Liver (tissue), 9 donors: Measurements from ENCODE around the gene SH2D3A. TPM values are rescaled to one million over a fixed set of nuclear protein-coding genes. Genes with fewer than 3 reads are reported as not detected.

ENCODE experiments used
- DNase-seq: peaks from one replicate; pipeline ENCODE4 v3.0.0-alpha.2; 2017; ENCODE audit warnings: low spot score
- H3K27ac ChIP-seq, 2 donors: one replicate each; pipeline ENCODE4 v1.7.0; 2013; ENCODE audit warnings: inconsistent platforms in 2 of 2, low read length in 2 of 2, control low read depth in 1 of 2, low read depth in 1 of 2, mild to moderate bottlenecking in 1 of 2
- H3K27me3 ChIP-seq, 4 donors: one replicate each; pipeline versions ENCODE4 v1.6.1 to v1.7.0; 2013; ENCODE audit warnings: low read length in 3 of 4, inconsistent platforms in 1 of 4, mild to moderate bottlenecking in 1 of 4, moderate library complexity in 1 of 4; ENCODE audit not compliant: control insufficient read depth in 4 of 4, insufficient read depth in 4 of 4
- H3K36me3 ChIP-seq, 4 donors: one replicate each; pipeline versions ENCODE4 v1.6.1 to v1.7.0; 2013; ENCODE audit warnings: low read length in 3 of 4, mild to moderate bottlenecking in 3 of 4, low read depth in 1 of 4, moderate library complexity in 1 of 4; ENCODE audit not compliant: control insufficient read depth in 4 of 4, insufficient read depth in 3 of 4
- H3K4me1 ChIP-seq, 4 donors: one replicate each; pipeline versions ENCODE4 v1.6.1 to v1.7.0; 2013; ENCODE audit warnings: low read length in 3 of 4, mild to moderate bottlenecking in 3 of 4, moderate library complexity in 1 of 4; ENCODE audit not compliant: control insufficient read depth in 4 of 4, insufficient read depth in 4 of 4
- H3K4me3 ChIP-seq, 3 donors: one replicate each; pipeline versions ENCODE4 v1.6.1 to v1.7.0; 2013; ENCODE audit warnings: low read length in 3 of 3, control low read depth in 1 of 3, low read depth in 1 of 3, mild to moderate bottlenecking in 1 of 3
- H3K9ac ChIP-seq, 2 donors: one replicate each; pipeline ENCODE4 v1.7.0; 2013; ENCODE audit warnings: low read length in 2 of 2, mild to moderate bottlenecking in 2 of 2, moderate library complexity in 2 of 2, control low read depth in 1 of 2, low read depth in 1 of 2
- H3K9me3 ChIP-seq, 4 donors: one replicate each; pipeline versions ENCODE4 v1.6.1 to v1.7.0; 2013; ENCODE audit warnings: low read length in 3 of 4; ENCODE audit not compliant: control insufficient read depth in 4 of 4
- EGR1 ChIP-seq, 2 donors: IDR thresholded peaks; 2 replicates each; pipeline ENCODE4 v1.6.1; 2016 to 2018; ENCODE audit warnings: antibody characterized with exemption in 2 of 2, low read depth in 2 of 2
- FOXA1 ChIP-seq: IDR thresholded peaks from 2 replicates; pipeline ENCODE4 v1.6.1; 2016; ENCODE audit warnings: antibody characterized with exemption
- FOXA2 ChIP-seq: IDR thresholded peaks from 2 replicates; pipeline ENCODE4 v1.6.1; 2016; ENCODE audit warnings: antibody characterized with exemption
- GABPA ChIP-seq, 2 donors: IDR thresholded peaks in 1 of 2; conservative IDR thresholded peaks in 1 of 2; 2 replicates each; pipeline ENCODE4 v1.6.1; 2016; ENCODE audit warnings: antibody characterized with exemption in 2 of 2, mild to moderate bottlenecking in 1 of 2, moderate library complexity in 1 of 2
- HNF4A ChIP-seq, 2 donors: conservative IDR thresholded peaks; 2 replicates each; pipeline ENCODE4 v1.6.1; 2016; ENCODE audit warnings: antibody characterized with exemption in 2 of 2, mild to moderate bottlenecking in 2 of 2
- HNF4G ChIP-seq: IDR thresholded peaks from 2 replicates; pipeline ENCODE4 v1.6.1; 2016; ENCODE audit warnings: antibody characterized with exemption
- JUND ChIP-seq, 2 donors: IDR thresholded peaks; 2 replicates each; pipeline ENCODE4 v1.6.1; 2016; ENCODE audit warnings: antibody characterized with exemption in 2 of 2
- NR2F2 ChIP-seq: IDR thresholded peaks from 2 replicates; pipeline ENCODE4 v1.6.1; 2016; ENCODE audit warnings: antibody characterized with exemption
- RAD21 ChIP-seq, 2 donors: IDR thresholded peaks; 2 replicates each; pipeline ENCODE4 v1.6.1; 2016; ENCODE audit warnings: antibody characterized with exemption in 2 of 2, mild to moderate bottlenecking in 2 of 2
- RXRA ChIP-seq, 2 donors: IDR thresholded peaks; 2 replicates each; pipeline ENCODE4 v1.6.1; 2017 to 2018; ENCODE audit warnings: antibody characterized with exemption in 2 of 2, mild to moderate bottlenecking in 1 of 2
- SP1 ChIP-seq: IDR thresholded peaks from 2 replicates; pipeline ENCODE4 v1.6.1; 2018; ENCODE audit warnings: antibody characterized with exemption, mild to moderate bottlenecking
- TAF1 ChIP-seq: conservative IDR thresholded peaks from 2 replicates; pipeline ENCODE4 v1.6.1; 2016; ENCODE audit warnings: antibody characterized with exemption, mild to moderate bottlenecking
- YY1 ChIP-seq: IDR thresholded peaks from 2 replicates; pipeline ENCODE4 v1.6.1; 2016; ENCODE audit warnings: antibody characterized with exemption, mild to moderate bottlenecking
- WGBS: extraction: QIAGEN DNeasy Blood & Tissue Kit; methylation state at CpG from one replicate; pipeline ENCODE4 v1.1.7; 2013; 5-methylcytosine and 5-hydroxymethylcytosine counted together
- polyA plus RNA-seq, 2 donors: library from polyadenylated mRNA; stranded (reverse) in 1 of 2; unstranded in 1 of 2; fragments of 200-250 nt in 1 of 2; fragments of >200 nt in 1 of 2; fragmentation: Nextera tagmentation in 1 of 2; extraction: Ambion mirVana in 1 of 2; gene quantifications; one replicate each; pipeline versions ENCODE4 v1.2.1 to v1.2.3, GENCODE V29; 2013 to 2015
- total RNA-seq, 2 donors: library from RNA; depleted of rRNA; stranded (reverse); fragments of >200 nt; gene quantifications; one replicate each; pipeline ENCODE4 v1.2.3, GENCODE V29; 2014
- TF ChIP-seq, protein P1 (sequence below): IDR thresholded peaks from 2 replicates; pipeline ENCODE4 v1.6.1; 2016; ENCODE audit warnings: antibody characterized with exemption, mild to moderate bottlenecking
- TF ChIP-seq, protein P2 (sequence below): IDR thresholded peaks from 2 replicates; pipeline ENCODE4 v1.6.1; 2016; ENCODE audit warnings: antibody characterized with exemption
- TF ChIP-seq, protein P3 (sequence below): IDR thresholded peaks from 2 replicates; pipeline ENCODE4 v1.6.1; 2016; ENCODE audit warnings: antibody characterized with exemption
- TF ChIP-seq, protein P4 (sequence below): fragments of 150-350 bp; IDR thresholded peaks from 2 replicates; pipeline ENCODE4 v1.5.1; 2017; ENCODE audit warnings: improper control_type of control experiment, low read depth, low read length; ENCODE audit not compliant: missing input control
- TF ChIP-seq, protein P5 (sequence below): IDR thresholded peaks from 2 replicates; pipeline ENCODE4 v1.6.1; 2016; ENCODE audit warnings: antibody characterized with exemption
- donor health status: healthy.
- donor health status: healthy.
- donor health status: healthy.
- donor health status: healthy.
- donor health status: healthy.

The SH2D3A gene
- total and polyA plus RNA-seq, 4 donors = 0.23 to 1.0 (median 0.77) TPM

DNA sequence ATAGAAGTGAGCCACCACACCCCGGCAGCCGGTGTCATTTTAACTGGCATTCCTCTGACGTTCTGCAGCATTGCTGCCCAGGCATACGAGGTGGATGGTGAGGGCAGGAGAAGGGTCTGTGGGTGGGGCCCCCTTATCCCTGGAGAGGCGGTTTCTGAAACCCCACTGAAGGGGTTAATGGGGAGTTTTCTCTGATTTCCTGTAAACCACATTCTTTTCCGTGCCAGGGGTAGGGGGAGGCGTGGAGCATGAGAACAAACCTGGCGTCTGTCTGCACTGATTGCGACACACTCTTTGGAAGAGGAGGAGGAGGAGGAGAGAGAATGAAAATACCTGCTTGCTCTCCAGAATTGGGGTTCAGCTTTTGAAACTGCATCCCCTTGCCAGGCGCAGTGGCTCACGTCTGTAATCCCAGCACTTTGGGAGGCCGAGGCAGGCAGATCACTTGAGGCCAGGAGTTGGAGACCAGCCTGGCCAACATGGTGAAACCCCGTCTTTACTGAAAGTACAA is 44.1 kb downstream of the SH2D3A start:
- H3K27me3 ChIP-seq = no peaks in the 10 kb centered on the region
- peak overlapping the region in 2 of 3 donors; percentile 26 to 44 for H3K4me3 ChIP-seq
- 13% methylated on average over 13 of the region's 13 CpGs for WGBS
- TF ChIP-seq NR2F2 (peak; percentile 19), HNF4A (conservative IDR thresholded peaks at IDR 0.05) (peak; percentile 66 to 73), SP1 (peak; percentile 60), EGR1 (IDR thresholded peaks at IDR 0.05; ENCODE audit: low read depth in 2 of 2) (peak in 1 of 2 donors; percentile 33), JUND (IDR thresholded peaks at IDR 0.05) (peak in 1 of 2 donors; percentile 38), FOXA2 (no peak), YY1 (peak; percentile 42), FOXA1 (peak; percentile 25), TAF1 (no peak), HNF4G (no peak), RXRA (IDR thresholded peaks at IDR 0.05) (peak; percentile 79 to 89), GABPA (IDR thresholded peaks at IDR 0.05 in 1 of 2, conservative IDR thresholded peaks at IDR 0.05 in 1 of 2) (no peak), RAD21 (IDR thresholded peaks at IDR 0.05) (no peak)
- TF ChIP-seq, protein P1, sequence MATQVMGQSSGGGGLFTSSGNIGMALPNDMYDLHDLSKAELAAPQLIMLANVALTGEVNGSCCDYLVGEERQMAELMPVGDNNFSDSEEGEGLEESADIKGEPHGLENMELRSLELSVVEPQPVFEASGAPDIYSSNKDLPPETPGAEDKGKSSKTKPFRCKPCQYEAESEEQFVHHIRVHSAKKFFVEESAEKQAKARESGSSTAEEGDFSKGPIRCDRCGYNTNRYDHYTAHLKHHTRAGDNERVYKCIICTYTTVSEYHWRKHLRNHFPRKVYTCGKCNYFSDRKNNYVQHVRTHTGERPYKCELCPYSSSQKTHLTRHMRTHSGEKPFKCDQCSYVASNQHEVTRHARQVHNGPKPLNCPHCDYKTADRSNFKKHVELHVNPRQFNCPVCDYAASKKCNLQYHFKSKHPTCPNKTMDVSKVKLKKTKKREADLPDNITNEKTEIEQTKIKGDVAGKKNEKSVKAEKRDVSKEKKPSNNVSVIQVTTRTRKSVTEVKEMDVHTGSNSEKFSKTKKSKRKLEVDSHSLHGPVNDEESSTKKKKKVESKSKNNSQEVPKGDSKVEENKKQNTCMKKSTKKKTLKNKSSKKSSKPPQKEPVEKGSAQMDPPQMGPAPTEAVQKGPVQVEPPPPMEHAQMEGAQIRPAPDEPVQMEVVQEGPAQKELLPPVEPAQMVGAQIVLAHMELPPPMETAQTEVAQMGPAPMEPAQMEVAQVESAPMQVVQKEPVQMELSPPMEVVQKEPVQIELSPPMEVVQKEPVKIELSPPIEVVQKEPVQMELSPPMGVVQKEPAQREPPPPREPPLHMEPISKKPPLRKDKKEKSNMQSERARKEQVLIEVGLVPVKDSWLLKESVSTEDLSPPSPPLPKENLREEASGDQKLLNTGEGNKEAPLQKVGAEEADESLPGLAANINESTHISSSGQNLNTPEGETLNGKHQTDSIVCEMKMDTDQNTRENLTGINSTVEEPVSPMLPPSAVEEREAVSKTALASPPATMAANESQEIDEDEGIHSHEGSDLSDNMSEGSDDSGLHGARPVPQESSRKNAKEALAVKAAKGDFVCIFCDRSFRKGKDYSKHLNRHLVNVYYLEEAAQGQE = no peak
- TF ChIP-seq, protein P2, sequence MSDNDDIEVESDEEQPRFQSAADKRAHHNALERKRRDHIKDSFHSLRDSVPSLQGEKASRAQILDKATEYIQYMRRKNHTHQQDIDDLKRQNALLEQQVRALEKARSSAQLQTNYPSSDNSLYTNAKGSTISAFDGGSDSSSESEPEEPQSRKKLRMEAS = peak; percentile 81
- TF ChIP-seq, protein P3, sequence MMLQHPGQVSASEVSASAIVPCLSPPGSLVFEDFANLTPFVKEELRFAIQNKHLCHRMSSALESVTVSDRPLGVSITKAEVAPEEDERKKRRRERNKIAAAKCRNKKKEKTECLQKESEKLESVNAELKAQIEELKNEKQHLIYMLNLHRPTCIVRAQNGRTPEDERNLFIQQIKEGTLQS = no peak
- TF ChIP-seq, protein P4, sequence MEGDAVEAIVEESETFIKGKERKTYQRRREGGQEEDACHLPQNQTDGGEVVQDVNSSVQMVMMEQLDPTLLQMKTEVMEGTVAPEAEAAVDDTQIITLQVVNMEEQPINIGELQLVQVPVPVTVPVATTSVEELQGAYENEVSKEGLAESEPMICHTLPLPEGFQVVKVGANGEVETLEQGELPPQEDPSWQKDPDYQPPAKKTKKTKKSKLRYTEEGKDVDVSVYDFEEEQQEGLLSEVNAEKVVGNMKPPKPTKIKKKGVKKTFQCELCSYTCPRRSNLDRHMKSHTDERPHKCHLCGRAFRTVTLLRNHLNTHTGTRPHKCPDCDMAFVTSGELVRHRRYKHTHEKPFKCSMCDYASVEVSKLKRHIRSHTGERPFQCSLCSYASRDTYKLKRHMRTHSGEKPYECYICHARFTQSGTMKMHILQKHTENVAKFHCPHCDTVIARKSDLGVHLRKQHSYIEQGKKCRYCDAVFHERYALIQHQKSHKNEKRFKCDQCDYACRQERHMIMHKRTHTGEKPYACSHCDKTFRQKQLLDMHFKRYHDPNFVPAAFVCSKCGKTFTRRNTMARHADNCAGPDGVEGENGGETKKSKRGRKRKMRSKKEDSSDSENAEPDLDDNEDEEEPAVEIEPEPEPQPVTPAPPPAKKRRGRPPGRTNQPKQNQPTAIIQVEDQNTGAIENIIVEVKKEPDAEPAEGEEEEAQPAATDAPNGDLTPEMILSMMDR = no peak
- TF ChIP-seq, protein P5, sequence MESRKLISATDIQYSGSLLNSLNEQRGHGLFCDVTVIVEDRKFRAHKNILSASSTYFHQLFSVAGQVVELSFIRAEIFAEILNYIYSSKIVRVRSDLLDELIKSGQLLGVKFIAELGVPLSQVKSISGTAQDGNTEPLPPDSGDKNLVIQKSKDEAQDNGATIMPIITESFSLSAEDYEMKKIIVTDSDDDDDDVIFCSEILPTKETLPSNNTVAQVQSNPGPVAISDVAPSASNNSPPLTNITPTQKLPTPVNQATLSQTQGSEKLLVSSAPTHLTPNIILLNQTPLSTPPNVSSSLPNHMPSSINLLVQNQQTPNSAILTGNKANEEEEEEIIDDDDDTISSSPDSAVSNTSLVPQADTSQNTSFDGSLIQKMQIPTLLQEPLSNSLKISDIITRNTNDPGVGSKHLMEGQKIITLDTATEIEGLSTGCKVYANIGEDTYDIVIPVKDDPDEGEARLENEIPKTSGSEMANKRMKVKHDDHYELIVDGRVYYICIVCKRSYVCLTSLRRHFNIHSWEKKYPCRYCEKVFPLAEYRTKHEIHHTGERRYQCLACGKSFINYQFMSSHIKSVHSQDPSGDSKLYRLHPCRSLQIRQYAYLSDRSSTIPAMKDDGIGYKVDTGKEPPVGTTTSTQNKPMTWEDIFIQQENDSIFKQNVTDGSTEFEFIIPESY = peak; percentile 23
- H3K27ac ChIP-seq = peak overlapping the region; percentile 67 to 84
- no peak overlapping the region for H3K9ac ChIP-seq
- peaks cover 5 to 51% (median 39%) of the 10 kb centered on the region in 4 donors for H3K4me1 ChIP-seq
- peaks cover 0 to 14% (median 6%) of the 10 kb centered on the region in 4 donors for H3K36me3 ChIP-seq
- DNase-seq = no peak
- H3K9me3 ChIP-seq = no peaks in the 10 kb centered on the region
